Uterus (tissue), 2 donors: Measurements from ENCODE around the gene ASIP.

ENCODE experiments used
- POLR2A ChIP-seq, 2 donors: fragments of 450-650 bp; IDR thresholded peaks; one replicate each; pipeline ENCODE4 v1.6.1; 2016; ENCODE audit warnings: antibody characterized with exemption in 2 of 2, mild to moderate bottlenecking in 1 of 2, moderate library complexity in 1 of 2
- TF ChIP-seq, protein P1 (sequence below), 4 experiments: fragments of 200-600 bp in 2 of 4; fragments of 450-650 bp in 2 of 4; sonication (generic) in 2 of 4; IDR thresholded peaks; one replicate each; pipeline ENCODE4 v1.5.1; 2016 to 2019; ENCODE audit warnings: antibody characterized with exemption in 4 of 4, mild to moderate bottlenecking in 2 of 4, moderate library complexity in 1 of 4

DNA sequence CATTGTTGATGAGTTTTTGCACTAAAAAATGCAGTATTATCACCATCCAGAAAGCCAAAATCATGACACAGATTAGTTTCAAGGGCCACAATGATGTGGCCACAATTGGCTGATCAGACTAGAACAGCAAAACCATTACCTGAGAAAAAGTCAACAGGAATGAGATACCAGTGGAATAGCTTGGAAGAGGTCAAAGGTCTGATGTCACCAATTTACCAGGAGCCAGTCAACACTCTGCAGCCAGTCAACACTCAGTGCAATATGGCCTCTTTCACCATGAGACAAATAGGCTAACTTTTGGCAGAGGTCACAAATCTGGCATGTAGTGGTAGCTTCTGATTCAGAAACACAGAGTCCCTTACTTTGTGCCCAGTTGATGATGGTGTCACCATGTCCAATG lies 7.5 kb upstream of the ASIP start:
- TF ChIP-seq, protein P1, sequence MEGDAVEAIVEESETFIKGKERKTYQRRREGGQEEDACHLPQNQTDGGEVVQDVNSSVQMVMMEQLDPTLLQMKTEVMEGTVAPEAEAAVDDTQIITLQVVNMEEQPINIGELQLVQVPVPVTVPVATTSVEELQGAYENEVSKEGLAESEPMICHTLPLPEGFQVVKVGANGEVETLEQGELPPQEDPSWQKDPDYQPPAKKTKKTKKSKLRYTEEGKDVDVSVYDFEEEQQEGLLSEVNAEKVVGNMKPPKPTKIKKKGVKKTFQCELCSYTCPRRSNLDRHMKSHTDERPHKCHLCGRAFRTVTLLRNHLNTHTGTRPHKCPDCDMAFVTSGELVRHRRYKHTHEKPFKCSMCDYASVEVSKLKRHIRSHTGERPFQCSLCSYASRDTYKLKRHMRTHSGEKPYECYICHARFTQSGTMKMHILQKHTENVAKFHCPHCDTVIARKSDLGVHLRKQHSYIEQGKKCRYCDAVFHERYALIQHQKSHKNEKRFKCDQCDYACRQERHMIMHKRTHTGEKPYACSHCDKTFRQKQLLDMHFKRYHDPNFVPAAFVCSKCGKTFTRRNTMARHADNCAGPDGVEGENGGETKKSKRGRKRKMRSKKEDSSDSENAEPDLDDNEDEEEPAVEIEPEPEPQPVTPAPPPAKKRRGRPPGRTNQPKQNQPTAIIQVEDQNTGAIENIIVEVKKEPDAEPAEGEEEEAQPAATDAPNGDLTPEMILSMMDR (IDR thresholded peaks at IDR 0.05): no peak
- no peak for TF ChIP-seq POLR2A (IDR thresholded peaks at IDR 0.05)
